Lung (tissue), 12 donors: ENCODE data around the gene KLF8. TPM values are rescaled to one million over a fixed set of nuclear protein-coding genes. Genes with fewer than 3 reads are reported as not detected.

Experiments used
- ATAC-seq: fragments of 200-7000 bp; cut with Tn5 transposase; one replicate; pipeline ENCODE4 v1.9.1; 2020; ENCODE audit warnings: moderate number of reproducible peaks; ENCODE audit not compliant: insufficient read depth, low FRiP score
- DNase-seq, 3 donors: peaks; one replicate each; pipeline ENCODE4 v3.0.0-alpha.2; 2013 to 2017
- H3K27ac ChIP-seq, 2 donors: one replicate each; pipeline ENCODE4 v1.5.1; 2013; ENCODE audit warnings: mild to moderate bottlenecking in 2 of 2, moderate library complexity in 2 of 2, control low read depth in 1 of 2, inconsistent platforms in 1 of 2, low read depth in 1 of 2, low read length in 1 of 2
- H3K27me3 ChIP-seq, 3 donors: one replicate each; pipeline ENCODE4 v1.5.1; 2013; ENCODE audit warnings: low read length in 2 of 3; ENCODE audit not compliant: control insufficient read depth in 3 of 3, insufficient read depth in 3 of 3
- H3K36me3 ChIP-seq, 4 donors: one replicate each; pipeline ENCODE4 v1.5.1; 2013; ENCODE audit warnings: low read length in 4 of 4, mild to moderate bottlenecking in 1 of 4, moderate library complexity in 1 of 4; ENCODE audit not compliant: control insufficient read depth in 4 of 4, insufficient read depth in 4 of 4
- H3K4me1 ChIP-seq, 5 donors: one replicate each; pipeline ENCODE4 v1.5.1; 2013; ENCODE audit warnings: low read length in 5 of 5, mild to moderate bottlenecking in 2 of 5, moderate library complexity in 1 of 5; ENCODE audit not compliant: control insufficient read depth in 5 of 5, insufficient read depth in 5 of 5
- H3K4me3 ChIP-seq: one replicate; pipeline ENCODE4 v1.5.1; 2013; ENCODE audit warnings: mild to moderate bottlenecking, control low read depth, moderate library complexity
- H3K9ac ChIP-seq, 2 donors: one replicate each; pipeline ENCODE4 v1.5.1; 2013; ENCODE audit warnings: low read length in 2 of 2, control low read depth in 1 of 2; ENCODE audit not compliant: insufficient read depth in 1 of 2
- H3K9me3 ChIP-seq, 4 donors: one replicate each; pipeline ENCODE4 v1.5.1; 2013; ENCODE audit warnings: low read length in 3 of 4, mild to moderate bottlenecking in 1 of 4, moderate library complexity in 1 of 4; ENCODE audit not compliant: control insufficient read depth in 4 of 4, insufficient read depth in 3 of 4
- CTCF ChIP-seq: IDR thresholded peaks from 2 replicates; pipeline ENCODE4 v1.5.1; 2012; ENCODE audit warnings: mild to moderate bottlenecking; ENCODE audit errors: control extremely low read depth, extremely low read depth
- WGBS, 2 donors: extraction: QIAGEN DNeasy Blood & Tissue Kit; methylation state at CpG; one replicate each; pipeline ENCODE4 v1.1.7; 2013; 5-methylcytosine and 5-hydroxymethylcytosine counted together
- polyA plus RNA-seq, 2 donors: library from polyadenylated mRNA; stranded (reverse); fragments of 200-250 nt; gene quantifications; one replicate each; pipeline ENCODE4 v1.2.1, GENCODE V29; 2013
- total RNA-seq, 2 donors: library from RNA; depleted of rRNA in 1 of 2; stranded (reverse); fragments of >200 nt in 1 of 2; gene quantifications; one replicate each; pipeline ENCODE4 v1.2.1, GENCODE V29; 2014 to 2021
- donor health status: control.
- donor health status: control.
- donor health status: Bipolar disorder and iron deficiency.
- donor health status: healthy.
- donor health status: DM: yes; HTN: yes; CAD: no.

KLF8 gene
- total and polyA plus RNA-seq, 4 donors: 3.9 to 33.1 (median 9.8) TPM

- WGBS, 2 donors: 19 to 63% methylated on average over 1 to 2 of the region's 2 CpGs
- no peaks in the 10 kb centered on the region for H3K9me3 ChIP-seq
- ATAC-seq (no peak), DNase-seq (no peak)
- H3K27me3 ChIP-seq: peaks cover 0 to 22% (median 12%) of the 10 kb centered on the region in 3 donors
- no peak overlapping the region for H3K9ac ChIP-seq
- no peaks in the 10 kb centered on the region for H3K36me3 ChIP-seq
- no peak for TF ChIP-seq CTCF
- H3K4me3 ChIP-seq: no peak overlapping the region
- H3K4me1 ChIP-seq: peaks cover 0 to 5% (median 0%) of the 10 kb centered on the region in 5 donors
- no peak overlapping the region for H3K27ac ChIP-seq
Observed at GRCh38 chrX:56228914-56229313, 3.2 kb upstream of the KLF8 start.

GRCh38 chrX:56231537-56232090 is 542 bp upstream of the KLF8 start:
- Histone ChIP-seq H3K4me1 (peaks cover 0 to 7% (median 0%) of the 10 kb centered on the region in 5 donors), H3K4me3 (no peak overlapping the region), H3K36me3 (no peaks in the 10 kb centered on the region), H3K27me3 (peaks cover 0 to 18% (median 16%) of the 10 kb centered on the region in 3 donors), H3K9ac (no peak overlapping the region), H3K9me3 (no peaks in the 10 kb centered on the region), H3K27ac (no peak overlapping the region)
- no peak for TF ChIP-seq CTCF
- DNase-seq (no peak), ATAC-seq (no peak)
- WGBS, 2 donors: 53 to 55% methylated on average over 10 of the region's 10 CpGs

- DNase-seq (peak; percentile 22 to 38 (median 27)), ATAC-seq (no peak)
- Histone ChIP-seq H3K4me1 (peaks cover 0 to 7% (median 0%) of the 10 kb centered on the region in 5 donors), H3K9ac (peak overlapping the region in 1 of 2 donors; percentile 2), H3K9me3 (no peaks in the 10 kb centered on the region), H3K27me3 (peaks cover 0 to 18% (median 15%) of the 10 kb centered on the region in 3 donors), H3K4me3 (peak overlapping the region; percentile 24), H3K27ac (peak overlapping the region; percentile 54 to 60), H3K36me3 (no peaks in the 10 kb centered on the region)
- WGBS, 2 donors: 7 to 33% methylated on average over 17 of the region's 17 CpGs
- no peak for TF ChIP-seq CTCF
Observed at GRCh38 chrX:56233100-56233499, 944 bp downstream of the KLF8 start.

GRCh38 chrX:56233682-56234081 is 1.5 kb downstream of the KLF8 start:
- ATAC-seq (peak; percentile 80), DNase-seq (peak in 1 of 3 donors; percentile 50)
- Histone ChIP-seq H3K9ac (no peak overlapping the region), H3K4me1 (peaks cover 0 to 7% (median 0%) of the 10 kb centered on the region in 5 donors), H3K27ac (peak overlapping the region; percentile 13 to 60), H3K9me3 (no peaks in the 10 kb centered on the region), H3K4me3 (no peak overlapping the region), H3K27me3 (peaks cover 0 to 16% (median 12%) of the 10 kb centered on the region in 3 donors), H3K36me3 (no peaks in the 10 kb centered on the region)
- 21 to 28% methylated on average over 8 of the region's 8 CpGs for WGBS, 2 donors
- TF ChIP-seq CTCF: no peak
